GM10266 (cell line): ENCODE data around the gene NCKAP5.

ENCODE experiments used
- DNase-seq: peaks from one replicate; pipeline ENCODE4 v3.0.0; 2012; ENCODE audit errors: extremely low spot score
- TF ChIP-seq, protein P1 (sequence below): IDR thresholded peaks from 2 replicates; pipeline ENCODE4 v1.5.1; 2012; ENCODE audit warnings: mild to moderate bottlenecking, low read depth; ENCODE audit not compliant: control insufficient read depth, insufficient read depth; ENCODE audit errors: missing control alignments

The NCKAP5 gene

DNA sequence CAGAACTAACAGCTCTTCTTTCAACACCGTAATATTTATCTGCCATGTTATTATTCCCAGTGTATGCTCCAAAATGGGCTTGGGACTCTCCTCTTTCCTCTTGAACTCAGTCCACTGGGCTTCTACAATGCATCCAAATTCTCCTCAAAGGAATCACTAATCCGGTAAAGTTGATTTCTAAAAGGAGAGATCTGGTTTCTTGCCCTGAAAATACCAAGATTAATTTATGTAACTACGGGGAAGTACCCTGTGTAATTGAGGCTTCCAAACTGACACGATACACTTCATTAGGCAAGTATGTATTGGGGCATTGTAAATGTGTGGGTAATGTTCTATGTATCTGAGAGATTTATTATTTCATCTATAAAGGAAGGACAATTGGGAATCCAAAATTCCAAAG is 5.7 kb downstream of the NCKAP5 start:
- TF ChIP-seq, protein P1, sequence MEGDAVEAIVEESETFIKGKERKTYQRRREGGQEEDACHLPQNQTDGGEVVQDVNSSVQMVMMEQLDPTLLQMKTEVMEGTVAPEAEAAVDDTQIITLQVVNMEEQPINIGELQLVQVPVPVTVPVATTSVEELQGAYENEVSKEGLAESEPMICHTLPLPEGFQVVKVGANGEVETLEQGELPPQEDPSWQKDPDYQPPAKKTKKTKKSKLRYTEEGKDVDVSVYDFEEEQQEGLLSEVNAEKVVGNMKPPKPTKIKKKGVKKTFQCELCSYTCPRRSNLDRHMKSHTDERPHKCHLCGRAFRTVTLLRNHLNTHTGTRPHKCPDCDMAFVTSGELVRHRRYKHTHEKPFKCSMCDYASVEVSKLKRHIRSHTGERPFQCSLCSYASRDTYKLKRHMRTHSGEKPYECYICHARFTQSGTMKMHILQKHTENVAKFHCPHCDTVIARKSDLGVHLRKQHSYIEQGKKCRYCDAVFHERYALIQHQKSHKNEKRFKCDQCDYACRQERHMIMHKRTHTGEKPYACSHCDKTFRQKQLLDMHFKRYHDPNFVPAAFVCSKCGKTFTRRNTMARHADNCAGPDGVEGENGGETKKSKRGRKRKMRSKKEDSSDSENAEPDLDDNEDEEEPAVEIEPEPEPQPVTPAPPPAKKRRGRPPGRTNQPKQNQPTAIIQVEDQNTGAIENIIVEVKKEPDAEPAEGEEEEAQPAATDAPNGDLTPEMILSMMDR, result no peak
- no peak for DNase-seq

DNA sequence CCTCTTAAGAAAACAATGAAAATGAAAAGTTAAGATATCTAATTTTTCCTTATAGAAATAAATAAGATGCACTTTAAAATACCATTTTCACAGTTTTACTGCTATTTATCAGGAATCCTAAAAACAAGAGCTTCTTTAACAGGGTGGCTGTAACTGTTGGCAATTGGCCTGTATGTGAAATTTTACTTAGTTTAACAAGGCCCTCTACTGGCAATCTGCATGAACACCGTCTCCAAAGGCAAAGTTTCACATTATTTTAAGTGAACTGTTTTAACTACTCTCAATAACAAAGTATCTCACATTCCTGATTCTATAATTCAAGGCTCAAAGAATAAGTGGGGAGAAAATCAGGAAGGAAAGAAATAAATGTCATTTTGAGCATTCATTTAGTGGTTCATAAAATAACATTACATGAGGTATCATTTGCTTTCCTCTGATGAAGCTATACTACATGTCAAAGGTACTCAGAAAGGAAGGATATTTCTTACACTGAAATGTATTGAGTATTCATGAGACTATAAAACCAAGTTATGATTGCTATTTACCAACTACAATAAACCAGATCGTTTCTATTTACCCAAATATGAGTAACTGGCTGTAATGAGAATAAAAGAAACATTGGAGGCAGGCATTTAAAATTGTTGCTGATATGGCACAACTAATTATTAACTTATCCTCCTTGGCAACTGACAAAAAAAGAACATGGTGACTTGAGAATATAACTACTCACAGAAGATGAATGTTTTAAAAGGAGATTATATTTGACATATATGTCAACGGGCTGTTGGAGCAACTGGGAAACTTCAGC is 7.0 kb downstream of the NCKAP5 start:
- DNase-seq, result peak; percentile 11
- TF ChIP-seq, protein P1, result peak; percentile 69

DNA sequence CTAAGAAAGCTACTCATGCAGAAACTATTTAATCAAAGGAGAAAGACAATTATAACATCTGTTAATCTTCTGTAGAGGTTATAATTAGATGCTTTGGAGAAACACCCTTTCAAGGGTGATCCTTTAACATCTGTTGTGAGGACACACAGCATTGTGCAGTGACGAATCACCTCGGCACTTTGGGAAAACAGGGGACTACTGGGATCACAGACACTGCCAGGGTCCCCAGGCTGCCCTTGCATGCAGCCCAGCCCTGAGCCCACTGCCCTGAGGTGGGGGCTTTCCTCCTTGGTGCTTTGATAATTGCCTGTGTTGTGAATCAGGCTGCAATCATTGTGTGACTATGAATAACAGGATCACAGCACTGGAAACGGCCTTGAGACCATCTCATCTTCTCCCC is 10.6 kb downstream of the NCKAP5 start:
- no peak for DNase-seq

DNA sequence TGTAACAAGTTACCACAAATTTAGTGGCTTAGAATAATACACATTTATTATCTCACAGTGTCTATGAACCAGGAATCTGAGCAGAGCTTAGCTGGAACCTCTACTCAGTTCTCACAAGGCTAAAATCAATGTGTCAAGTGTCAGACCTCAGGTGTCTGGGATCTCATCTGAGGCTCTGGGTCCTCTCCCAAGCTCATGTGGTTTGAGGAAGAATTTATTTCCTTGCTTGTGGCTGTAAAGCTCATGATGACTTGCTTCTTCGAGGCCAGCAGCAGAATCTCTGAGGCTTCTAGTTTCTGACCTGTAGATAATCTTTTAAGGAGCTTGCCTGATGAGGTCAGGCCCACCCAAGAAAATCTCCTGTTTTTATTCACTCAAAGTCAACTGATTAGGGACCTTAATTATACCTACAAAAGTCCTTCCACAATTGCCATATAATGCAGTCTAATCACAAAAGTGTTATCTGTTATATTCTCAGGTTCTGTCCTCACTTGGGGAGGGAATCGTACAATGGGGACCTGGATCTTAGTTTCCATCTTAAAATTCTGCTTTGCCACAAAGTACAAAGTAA is 14.3 kb downstream of the NCKAP5 start:
- TF ChIP-seq, protein P1, result no peak

More for the DNA sequence above, 10.6 kb downstream of the NCKAP5 start:
- TF ChIP-seq, protein P1, result no peak

DNA sequence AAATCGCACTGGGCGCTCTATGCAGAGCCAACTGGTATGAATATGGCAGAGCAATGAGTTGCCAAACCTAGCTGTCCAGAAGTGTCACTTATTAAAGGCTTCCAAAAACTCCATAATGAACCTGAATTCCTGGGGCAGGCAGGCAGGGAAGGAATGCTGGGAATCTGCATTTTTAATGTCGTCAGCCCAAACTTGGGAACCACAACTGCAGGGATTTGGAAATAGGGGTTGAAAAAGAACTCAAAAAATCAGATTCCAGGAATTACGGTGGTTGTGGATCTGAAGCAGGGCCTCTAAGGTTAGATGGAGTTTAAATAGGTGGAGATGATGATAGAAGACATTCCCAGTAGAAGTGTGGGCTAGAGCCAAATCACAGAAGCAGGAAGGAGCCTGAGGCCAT is 15.0 kb downstream of the NCKAP5 start:
- DNase-seq, result no peak
- TF ChIP-seq, protein P1, result no peak

More for the DNA sequence above, 14.3 kb downstream of the NCKAP5 start:
- no peak for DNase-seq

DNA sequence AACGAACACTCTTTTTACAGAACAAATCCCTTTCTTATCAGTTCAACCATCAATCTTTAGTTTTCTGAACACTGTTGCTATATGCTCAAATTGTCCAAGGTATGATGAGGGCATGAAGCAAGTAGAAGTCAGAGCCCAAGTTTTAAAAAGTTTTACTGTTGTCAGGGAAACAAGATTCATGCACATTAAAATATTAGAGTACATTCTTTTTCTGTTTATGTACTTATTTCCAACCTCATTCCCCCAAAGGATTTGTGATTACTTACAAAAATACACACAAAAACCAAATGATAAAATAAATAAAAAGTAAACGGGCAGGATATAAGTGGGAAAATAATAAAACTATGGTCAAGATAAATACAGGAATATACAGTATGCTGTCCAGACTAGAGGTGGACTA is 15.4 kb downstream of the NCKAP5 start:
- DNase-seq, result no peak
- TF ChIP-seq, protein P1, result no peak

DNA sequence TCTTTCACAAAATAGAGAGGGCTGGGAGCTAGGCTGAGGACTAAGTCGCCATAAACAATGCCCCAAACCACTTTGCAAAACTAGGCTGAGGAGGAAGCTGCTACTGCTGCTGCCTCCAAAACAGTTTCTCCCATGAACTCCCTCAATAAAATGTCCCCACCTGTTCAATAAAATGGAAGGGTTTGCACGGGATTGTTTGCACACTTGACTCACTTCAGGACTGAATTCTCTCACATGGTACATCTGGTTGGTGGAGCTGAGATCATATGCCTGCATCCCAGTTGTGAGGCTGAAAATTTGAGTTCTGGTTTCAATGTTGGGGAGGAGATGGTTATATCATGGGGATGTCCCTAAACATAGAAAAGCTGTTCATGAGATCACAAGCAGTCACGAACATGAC is 26.5 kb downstream of the NCKAP5 start:
- DNase-seq, result no peak
- TF ChIP-seq, protein P1, result no peak
